ENCODE measurements around the gene PLCB1.
"Not testable (repeated sequence)": the region's sequence is repeated elsewhere in the genome, so short reads cannot be mapped to it uniquely, and the experiment has no call there.

The PLCB1 gene

DNA sequence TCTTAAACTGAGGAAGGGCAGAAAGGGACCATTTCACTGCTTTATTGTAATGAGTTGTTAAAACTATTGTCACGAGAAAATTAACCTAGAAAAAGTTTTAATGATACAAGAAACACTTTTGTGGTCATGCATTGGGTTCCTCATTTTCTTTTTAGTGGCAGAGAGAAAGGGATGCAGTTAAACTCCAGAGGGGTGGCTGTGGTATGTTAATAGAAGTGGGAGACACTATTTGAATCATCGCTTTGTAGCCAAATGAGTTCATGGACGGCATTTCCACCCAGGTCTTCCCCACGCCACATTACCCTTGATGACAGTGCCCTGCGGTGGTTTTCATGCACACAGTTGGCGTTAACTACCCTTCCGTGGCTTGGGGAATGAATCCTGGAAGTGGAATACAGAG, 235.6 kb downstream of the PLCB1 start:
- no peak for DNase-seq (ENCODE audit: low read depth, low spot score)

DNA sequence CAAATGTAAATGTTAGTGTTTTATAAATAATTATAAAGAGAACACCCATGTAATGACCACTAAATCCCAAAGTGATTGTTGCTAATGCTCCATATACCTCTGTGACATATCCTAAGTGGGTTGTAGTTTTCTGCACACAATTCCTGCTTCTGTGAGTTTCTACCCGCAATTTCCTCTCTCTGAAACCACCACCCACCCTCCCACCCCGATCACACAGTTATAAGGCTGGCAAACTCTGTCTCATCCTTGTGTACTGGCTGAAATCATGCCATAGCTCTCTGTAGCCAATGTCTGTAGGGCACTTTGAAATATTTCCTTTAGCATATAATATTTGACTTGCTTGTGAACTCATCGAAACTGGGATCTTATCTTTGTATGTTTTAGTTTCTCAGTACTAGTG, 236.6 kb downstream of the PLCB1 start:
- DNase-seq (ENCODE audit: low read depth, low spot score), result no peak

GRCh38 chr20:8369311-8369710, 237.2 kb downstream of the PLCB1 start:
- DNase-seq (ENCODE audit: low read depth, low spot score), result no peak

DNA sequence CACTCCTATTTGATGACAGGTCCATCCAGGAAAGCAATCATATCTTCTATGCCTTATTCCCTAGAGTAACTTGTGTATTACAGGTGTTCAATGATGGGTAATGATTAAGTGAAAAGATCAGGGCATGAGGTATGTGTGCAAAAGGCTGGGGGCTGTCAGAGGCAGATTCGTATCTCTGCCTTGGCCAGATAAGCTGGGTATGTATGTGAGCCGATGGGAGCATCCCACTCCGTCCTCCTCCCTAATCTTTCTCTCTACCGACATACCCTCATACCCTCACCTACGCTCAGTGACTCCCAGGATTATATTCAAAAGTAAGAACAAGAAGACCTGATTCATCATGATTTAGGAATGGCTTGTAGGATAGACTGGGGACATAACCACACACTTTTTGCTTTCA, 238.7 kb downstream of the PLCB1 start:
- no peak for DNase-seq (ENCODE audit: low read depth, low spot score)

- no peak for DNase-seq (ENCODE audit: low read depth, low spot score)
Measured at GRCh38 chr20:8372824-8373380, 240.8 kb downstream of the PLCB1 start.

GRCh38 chr20:8373579-8373978, 241.5 kb downstream of the PLCB1 start:
- DNase-seq (ENCODE audit: low read depth, low spot score), result no peak

DNA sequence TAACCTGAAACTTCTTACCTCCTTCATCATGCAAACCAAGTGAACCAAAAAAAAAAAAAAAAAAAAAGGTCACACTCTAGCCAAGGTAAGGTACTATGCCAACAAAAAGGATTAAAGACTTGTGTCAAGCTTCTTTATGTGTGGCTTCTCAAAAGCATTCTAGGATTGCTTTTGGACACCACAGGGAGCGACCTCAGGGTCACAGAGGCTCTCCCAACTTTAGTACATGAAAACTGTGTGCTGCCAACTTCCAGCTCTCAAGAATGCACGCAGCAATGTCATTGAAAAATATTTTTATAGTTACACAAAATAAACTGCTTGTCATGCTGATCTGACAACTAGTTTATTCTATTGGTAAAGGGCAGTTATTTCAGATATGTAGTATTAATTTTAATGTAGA, 243.8 kb downstream of the PLCB1 start:
- DNase-seq (ENCODE audit: low read depth, low spot score), result peak; percentile 45

- DNase-seq (ENCODE audit: low read depth, low spot score), result no peak
Measured at GRCh38 chr20:8376940-8377339, 244.9 kb downstream of the PLCB1 start.

GRCh38 chr20:8379125-8379524, 247.1 kb downstream of the PLCB1 start:
- not testable (repeated sequence) for DNase-seq (ENCODE audit: low read depth, low spot score)

DNA sequence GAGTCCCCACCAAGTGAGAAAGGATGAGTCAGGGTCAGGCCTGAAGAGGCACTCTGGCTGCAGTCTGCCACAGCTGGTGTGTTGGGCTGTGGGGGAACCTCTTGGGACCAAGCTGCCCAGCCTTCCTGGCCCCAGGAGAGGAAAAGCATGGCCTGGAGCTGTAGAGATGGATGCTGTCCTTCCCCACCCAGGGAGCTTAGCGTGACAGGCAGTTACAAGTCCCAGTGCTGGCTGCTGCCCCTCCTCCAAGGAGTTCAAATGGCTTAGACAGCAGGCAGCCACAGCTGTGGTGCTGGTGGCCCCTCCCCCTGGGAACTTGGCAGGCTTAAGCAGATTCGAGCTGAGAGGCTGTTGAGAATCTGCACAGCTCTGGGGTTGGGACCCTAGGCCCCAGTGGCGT, 253.2 kb downstream of the PLCB1 start:
- DNase-seq (ENCODE audit: low read depth, low spot score), result peak; percentile 88

DNA sequence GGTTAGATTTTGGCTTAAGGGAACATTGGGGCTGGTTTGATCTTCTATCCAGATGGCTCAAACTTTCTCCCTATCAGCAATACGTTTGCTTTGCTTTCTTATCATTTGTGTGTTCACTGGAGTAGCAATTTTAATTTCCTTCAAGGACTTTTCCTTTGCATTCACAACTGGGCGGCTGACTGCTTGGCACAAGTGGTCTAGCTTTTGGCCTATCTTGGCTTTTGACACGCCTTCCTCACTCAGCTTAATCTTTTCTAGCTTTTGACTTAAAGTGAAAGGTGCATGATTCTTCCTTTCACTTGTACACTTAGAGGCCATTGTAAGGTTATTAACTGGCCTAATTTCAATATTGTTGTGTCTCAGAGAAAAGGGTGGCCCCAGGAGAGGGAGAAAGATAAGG, 254.9 kb downstream of the PLCB1 start:
- no peak for DNase-seq (ENCODE audit: low read depth, low spot score)

DNA sequence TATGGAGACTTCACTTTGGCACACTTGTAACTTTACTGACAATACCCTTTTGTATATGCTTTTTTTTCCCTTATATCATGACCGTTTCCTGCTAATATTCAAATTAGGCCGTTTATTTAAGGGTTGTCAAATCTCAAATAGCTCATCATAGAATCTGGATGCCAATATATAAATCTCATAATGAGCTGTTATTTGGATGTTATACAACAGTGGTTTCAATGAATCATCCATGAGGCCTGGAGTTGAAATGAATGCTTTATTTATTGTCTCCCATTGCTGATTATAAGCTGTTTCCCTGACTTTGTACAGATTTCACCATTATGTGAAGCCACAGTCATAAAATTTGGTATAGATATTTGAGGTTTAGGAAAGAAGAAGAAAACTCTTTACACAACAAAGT, 256.1 kb downstream of the PLCB1 start:
- DNase-seq (ENCODE audit: low read depth, low spot score), result no peak

DNA sequence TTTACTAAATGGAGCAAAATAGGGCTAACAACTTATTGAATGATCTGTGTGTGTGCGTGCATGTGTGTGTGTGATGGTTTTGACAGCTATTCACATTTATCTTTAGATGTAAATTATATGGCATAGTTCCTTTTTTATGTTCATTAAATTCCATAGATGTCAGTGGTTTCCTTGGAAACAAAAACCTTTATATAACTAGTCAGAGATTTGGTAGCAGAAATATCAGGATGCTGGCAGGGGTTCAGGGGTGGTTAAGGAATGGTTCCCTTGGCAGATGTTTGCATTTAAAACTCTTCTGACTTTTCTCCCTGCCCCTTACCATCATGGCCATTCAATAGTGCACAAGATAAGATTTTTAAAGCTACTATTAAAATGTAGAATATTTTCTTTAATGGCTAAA, 256.6 kb downstream of the PLCB1 start:
- no peak for DNase-seq (ENCODE audit: low read depth, low spot score)

DNA sequence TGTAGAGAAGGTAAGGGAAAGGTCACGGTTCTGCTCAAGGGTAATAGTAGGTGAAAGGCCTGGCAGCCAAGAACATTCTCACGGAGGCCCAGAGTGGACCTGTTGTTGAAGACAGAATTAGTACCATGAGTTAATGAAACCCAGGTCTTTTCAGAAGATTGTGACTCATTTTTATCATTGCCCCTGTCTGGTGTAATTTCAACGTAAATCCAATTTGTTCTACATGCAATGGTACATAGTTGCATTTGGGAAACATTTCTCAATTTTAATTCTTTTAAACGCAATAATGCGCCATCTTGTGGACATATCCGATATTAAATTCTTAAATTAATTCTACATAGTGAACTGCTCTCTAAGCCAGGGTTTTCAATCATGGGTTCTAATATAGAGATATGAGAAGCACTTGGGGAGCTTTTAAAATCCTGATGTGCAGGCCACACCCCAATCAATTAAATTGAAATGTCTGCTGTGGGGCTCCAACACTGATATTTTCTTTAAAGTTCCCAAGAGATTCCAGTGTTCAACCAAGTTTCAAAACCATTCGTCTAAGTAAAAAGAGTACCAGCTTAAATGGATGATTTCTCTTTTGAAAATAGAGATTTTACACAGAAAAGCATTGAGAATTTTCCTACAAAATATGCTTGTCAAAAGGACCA, 257.4 kb downstream of the PLCB1 start:
- DNase-seq (ENCODE audit: low read depth, low spot score), result no peak

- no peak for DNase-seq (ENCODE audit: low read depth, low spot score)
Measured at GRCh38 chr20:8390037-8390433, 258.0 kb downstream of the PLCB1 start.

- DNase-seq (ENCODE audit: low read depth, low spot score), result no peak
Measured at GRCh38 chr20:8390500-8390899, 258.4 kb downstream of the PLCB1 start.

DNA sequence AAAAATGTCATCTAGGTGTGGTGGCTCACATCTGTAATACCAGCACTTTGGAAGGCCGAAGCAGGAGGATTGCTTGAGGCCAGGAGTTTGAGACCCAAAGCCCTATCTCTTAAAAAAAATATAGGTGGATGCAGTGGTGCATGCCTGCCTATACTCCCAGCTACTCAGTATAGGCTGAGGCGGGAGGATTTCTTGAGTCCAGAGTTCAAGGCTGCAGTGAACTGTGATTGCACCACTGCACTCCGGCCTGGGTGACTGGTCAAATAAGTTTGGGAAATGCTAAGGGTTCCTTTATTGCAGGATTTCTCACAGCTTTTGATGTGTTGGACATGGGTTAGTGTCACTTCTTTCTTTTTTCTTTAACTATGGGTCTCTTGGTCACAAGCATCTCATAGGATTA, 261.3 kb downstream of the PLCB1 start:
- no peak for DNase-seq (ENCODE audit: low read depth, low spot score)

- DNase-seq (ENCODE audit: low read depth, low spot score), result no peak
Measured at GRCh38 chr20:8394308-8394945, 262.4 kb downstream of the PLCB1 start.

DNA sequence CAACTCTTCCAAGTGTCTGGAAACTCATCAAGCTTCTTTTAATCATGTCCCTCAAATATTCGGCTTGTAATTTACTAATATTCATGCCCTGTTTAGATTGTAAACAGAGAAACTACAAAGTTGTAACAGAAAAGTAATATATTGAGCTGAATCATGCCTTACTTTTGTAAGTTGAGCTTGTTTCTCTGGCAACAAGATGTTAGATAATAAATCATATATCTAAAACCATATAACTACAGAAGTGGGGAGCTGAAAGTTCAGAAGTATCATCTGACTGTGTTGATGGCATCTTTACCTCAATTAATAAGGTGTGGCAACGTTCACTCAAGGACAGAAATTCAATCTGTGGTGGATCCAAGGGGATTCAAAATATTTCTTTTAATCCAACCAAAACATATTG, 263.9 kb downstream of the PLCB1 start:
- no peak for DNase-seq (ENCODE audit: low read depth, low spot score)

DNA sequence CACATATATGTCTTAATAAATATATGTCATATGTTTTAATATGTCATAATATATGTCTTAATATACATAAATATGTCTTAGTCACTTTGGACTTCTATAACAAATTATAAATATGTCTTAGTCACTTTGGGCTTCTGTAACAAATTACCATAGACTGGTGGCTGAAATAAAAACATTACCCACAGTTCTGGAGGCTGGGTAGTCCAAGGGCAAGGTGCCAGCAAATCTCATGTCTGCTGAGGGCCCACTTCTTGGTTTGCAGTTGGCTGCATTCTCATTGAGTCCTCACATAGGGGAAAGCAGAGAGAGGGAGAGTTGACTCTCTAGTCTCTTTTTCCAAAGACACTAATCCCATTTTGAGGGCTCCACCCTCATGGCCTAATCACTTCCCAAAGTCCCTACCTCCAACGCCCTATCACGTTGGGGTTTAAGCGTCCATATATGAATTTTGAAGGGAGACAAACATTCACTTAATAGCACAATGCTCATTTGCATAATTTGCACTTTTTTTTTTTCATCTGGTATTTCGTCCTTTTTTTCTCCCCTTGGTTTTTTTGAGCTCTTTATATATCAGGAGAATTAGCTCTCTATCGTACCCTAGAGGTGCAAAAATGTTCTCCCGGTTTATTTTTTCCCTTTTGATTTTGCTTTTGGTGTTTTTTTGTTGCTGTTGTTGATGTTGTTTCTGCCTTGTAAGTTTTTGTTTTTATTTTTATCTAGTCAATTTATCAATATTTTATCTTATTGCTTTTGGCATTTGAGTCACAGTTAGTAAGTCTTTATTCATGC, 266.4 kb downstream of the PLCB1 start:
- no peak for DNase-seq (ENCODE audit: low read depth, low spot score)

DNA sequence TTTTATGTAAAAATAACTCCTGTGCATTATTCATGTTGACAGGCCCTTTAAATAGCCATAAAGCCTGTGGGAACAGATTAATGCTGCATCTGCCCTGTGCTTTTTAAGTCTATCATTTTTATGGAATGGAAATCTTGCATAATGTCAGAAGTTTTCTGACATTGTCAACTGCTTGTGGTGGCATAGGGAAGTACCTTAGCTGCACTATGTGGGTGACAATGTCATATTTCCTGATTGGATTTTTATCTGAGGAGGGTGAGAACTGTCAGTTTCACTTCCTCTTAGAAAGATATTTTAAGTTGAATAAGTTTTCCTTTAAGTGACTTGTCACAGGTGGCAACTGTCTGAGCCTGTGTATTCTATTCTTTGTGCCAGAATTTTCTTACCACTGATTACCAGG, 267.9 kb downstream of the PLCB1 start:
- DNase-seq (ENCODE audit: low read depth, low spot score), result no peak

DNA sequence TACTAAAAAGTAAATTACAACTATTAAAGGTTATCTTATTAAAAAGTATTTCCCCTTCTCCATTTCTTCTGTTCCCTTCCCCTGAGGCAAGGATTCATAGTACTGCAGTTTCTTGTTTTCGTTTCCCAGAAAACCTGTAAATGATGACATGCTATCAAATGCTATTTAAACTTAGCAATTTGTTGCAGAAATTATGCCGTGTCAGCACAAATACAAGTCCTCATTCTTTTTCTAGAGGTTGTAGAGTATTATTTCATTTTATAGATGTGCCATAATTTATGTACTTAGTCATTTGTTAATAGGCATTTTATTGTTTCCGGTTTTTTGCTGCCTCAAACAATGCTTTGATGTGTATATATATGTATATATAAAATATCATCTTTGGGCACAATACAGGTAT, 268.4 kb downstream of the PLCB1 start:
- no peak for DNase-seq (ENCODE audit: low read depth, low spot score)

DNA sequence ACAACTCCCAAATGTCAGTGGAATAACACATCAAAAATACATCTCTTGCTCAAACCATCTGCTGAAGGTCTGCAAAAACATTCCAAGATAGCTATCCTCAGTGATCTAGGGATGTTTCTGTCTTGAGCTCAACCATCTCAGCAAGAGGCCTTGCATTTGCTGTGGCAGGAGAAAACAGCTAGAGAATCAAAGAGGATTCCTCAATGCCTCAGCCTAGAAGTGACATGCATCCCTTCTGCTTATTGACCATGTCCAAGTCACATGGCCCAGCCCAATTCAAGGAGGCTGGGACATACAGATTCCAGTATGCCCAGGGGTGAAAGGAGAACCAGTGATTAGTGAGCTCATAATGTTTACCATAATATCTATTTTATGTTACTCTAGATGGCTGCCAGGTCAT, 269.5 kb downstream of the PLCB1 start:
- DNase-seq (ENCODE audit: low read depth, low spot score), result no peak

Measured in brain pericyte (primary cell).